Effector memory CD8-positive, alpha-beta T cell (primary cell): ENCODE measurements around the gene FHIT.

ENCODE experiments used
- ATAC-seq: fragments of 150-1000 bp; cut with Tn5 transposase; replicated peaks from 2 replicates; pipeline ENCODE4 v1.10.0; 2021; ENCODE audit warnings: mild to moderate bottlenecking, moderate library complexity
- DNase-seq, 3 experiments: peaks; one replicate each; pipeline ENCODE4 v3.0.0; 2021
- H3K27ac Mint-ChIP-seq, 2 donors: one replicate each; pipeline ENCODE4 v1.8.0; 2022; ENCODE audit warnings: mild to moderate bottlenecking in 2 of 2, mixed read lengths in 2 of 2, moderate library complexity in 2 of 2
- H3K27me3 Mint-ChIP-seq, 2 donors: one replicate each; pipeline ENCODE4 v1.8.0; 2022; ENCODE audit warnings: mixed read lengths in 2 of 2
- H3K36me3 Mint-ChIP-seq: one replicate; pipeline ENCODE4 v1.8.0; 2022; ENCODE audit warnings: mild to moderate bottlenecking, moderate library complexity, mixed read lengths; ENCODE audit not compliant: insufficient read depth
- H3K4me1 Mint-ChIP-seq, 2 donors: one replicate each; pipeline ENCODE4 v1.8.0; 2022; ENCODE audit warnings: low read depth in 2 of 2, mixed read lengths in 2 of 2
- H3K4me3 Mint-ChIP-seq, 2 donors: one replicate each; pipeline ENCODE4 v1.8.0; 2022; ENCODE audit warnings: mild to moderate bottlenecking in 2 of 2, mixed read lengths in 2 of 2, moderate library complexity in 2 of 2
- H3K9me3 Mint-ChIP-seq, 2 donors: one replicate each; pipeline ENCODE4 v1.8.0; 2022; ENCODE audit warnings: mixed read lengths in 2 of 2

Gene FHIT

GRCh38 chr3:59919586-59919985 lies 1331.7 kb downstream of the FHIT start:
- Mint-ChIP-seq H3K9me3 (no peaks in the 10 kb centered on the region), H3K27ac (no peak overlapping the region), H3K4me1 (peaks cover 4 to 10% of the 10 kb centered on the region in 2 donors), H3K4me3 (no peak overlapping the region), H3K36me3 (no peaks in the 10 kb centered on the region), H3K27me3 (no peaks in the 10 kb centered on the region)
- no peak for DNase-seq
- ATAC-seq = no peak

- DNase-seq = no peak
- H3K27me3 Mint-ChIP-seq = no peaks in the 10 kb centered on the region
- ATAC-seq = no peak
- H3K27ac Mint-ChIP-seq = no peak overlapping the region
- peaks cover 4 to 8% of the 10 kb centered on the region in 2 donors for H3K4me1 Mint-ChIP-seq
- no peaks in the 10 kb centered on the region for H3K36me3 Mint-ChIP-seq
- H3K4me3 Mint-ChIP-seq = no peak overlapping the region
- no peaks in the 10 kb centered on the region for H3K9me3 Mint-ChIP-seq
These were observed 1337.0 kb downstream of the FHIT start for GRCh38 chr3:59914251-59914650.

GRCh38 chr3:59913645-59914044 lies 1337.6 kb downstream of the FHIT start:
- Mint-ChIP-seq H3K4me3 (no peak overlapping the region), H3K27me3 (no peaks in the 10 kb centered on the region), H3K4me1 (peaks cover 1 to 4% of the 10 kb centered on the region in 2 donors), H3K36me3 (no peaks in the 10 kb centered on the region), H3K27ac (no peak overlapping the region), H3K9me3 (no peaks in the 10 kb centered on the region)
- no peak for DNase-seq
- ATAC-seq = no peak

GRCh38 chr3:59908701-59909100 lies 1342.6 kb downstream of the FHIT start:
- Mint-ChIP-seq H3K27me3 (no peaks in the 10 kb centered on the region), H3K4me1 (no peaks in the 10 kb centered on the region), H3K9me3 (no peaks in the 10 kb centered on the region), H3K36me3 (no peaks in the 10 kb centered on the region), H3K27ac (no peak overlapping the region), H3K4me3 (no peak overlapping the region)
- ATAC-seq = no peak
- DNase-seq = no peak

GRCh38 chr3:59908280-59908679 lies 1343.0 kb downstream of the FHIT start:
- ATAC-seq (no peak), DNase-seq (no peak)
- Mint-ChIP-seq H3K4me1 (no peaks in the 10 kb centered on the region), H3K27me3 (no peaks in the 10 kb centered on the region), H3K9me3 (no peaks in the 10 kb centered on the region), H3K36me3 (no peaks in the 10 kb centered on the region), H3K4me3 (no peak overlapping the region), H3K27ac (no peak overlapping the region)

- no peak overlapping the region for H3K27ac Mint-ChIP-seq
- H3K4me3 Mint-ChIP-seq = no peak overlapping the region
- no peaks in the 10 kb centered on the region for H3K36me3 Mint-ChIP-seq
- DNase-seq = no peak
- no peak for ATAC-seq
- H3K27me3 Mint-ChIP-seq = no peaks in the 10 kb centered on the region
- no peaks in the 10 kb centered on the region for H3K9me3 Mint-ChIP-seq
- no peaks in the 10 kb centered on the region for H3K4me1 Mint-ChIP-seq
These were observed 1347.0 kb downstream of the FHIT start for GRCh38 chr3:59904296-59904695.

GRCh38 chr3:59899061-59899460 lies 1352.2 kb downstream of the FHIT start:
- Mint-ChIP-seq H3K27me3 (no peaks in the 10 kb centered on the region), H3K36me3 (no peaks in the 10 kb centered on the region), H3K9me3 (no peaks in the 10 kb centered on the region), H3K4me3 (no peak overlapping the region), H3K27ac (peak overlapping the region in 1 of 2 donors; percentile 18), H3K4me1 (peaks cover 4 to 5% of the 10 kb centered on the region in 2 donors)
- DNase-seq (no peak), ATAC-seq (no peak)

- DNase-seq (no peak), ATAC-seq (no peak)
- no peak overlapping the region for H3K4me3 Mint-ChIP-seq
- no peak overlapping the region for H3K27ac Mint-ChIP-seq
- peaks cover 4 to 5% of the 10 kb centered on the region in 2 donors for H3K4me1 Mint-ChIP-seq
- H3K9me3 Mint-ChIP-seq = no peaks in the 10 kb centered on the region
- H3K36me3 Mint-ChIP-seq = no peaks in the 10 kb centered on the region
- peaks cover 0 to 6% of the 10 kb centered on the region in 2 donors for H3K27me3 Mint-ChIP-seq
These were observed 1355.3 kb downstream of the FHIT start for GRCh38 chr3:59895972-59896371.

- no peak overlapping the region for H3K4me3 Mint-ChIP-seq
- H3K9me3 Mint-ChIP-seq = no peaks in the 10 kb centered on the region
- no peak overlapping the region for H3K27ac Mint-ChIP-seq
- no peaks in the 10 kb centered on the region for H3K36me3 Mint-ChIP-seq
- DNase-seq = no peak
- peaks cover 0 to 9% of the 10 kb centered on the region in 2 donors for H3K27me3 Mint-ChIP-seq
- peaks cover 4 to 5% of the 10 kb centered on the region in 2 donors for H3K4me1 Mint-ChIP-seq
- ATAC-seq = no peak
These were observed 1356.7 kb downstream of the FHIT start for GRCh38 chr3:59894425-59895121.

GRCh38 chr3:59890639-59891038 lies 1360.6 kb downstream of the FHIT start:
- no peaks in the 10 kb centered on the region for H3K9me3 Mint-ChIP-seq
- H3K4me1 Mint-ChIP-seq = peaks cover 3 to 10% of the 10 kb centered on the region in 2 donors
- H3K36me3 Mint-ChIP-seq = no peaks in the 10 kb centered on the region
- H3K27ac Mint-ChIP-seq = no peak overlapping the region
- H3K27me3 Mint-ChIP-seq = peaks cover 0 to 9% of the 10 kb centered on the region in 2 donors
- ATAC-seq = no peak
- no peak for DNase-seq
- no peak overlapping the region for H3K4me3 Mint-ChIP-seq

- Mint-ChIP-seq H3K36me3 (no peaks in the 10 kb centered on the region), H3K27me3 (peaks cover 0 to 9% of the 10 kb centered on the region in 2 donors), H3K27ac (peak overlapping the region in 1 of 2 donors; percentile 45), H3K4me3 (no peak overlapping the region), H3K9me3 (no peaks in the 10 kb centered on the region), H3K4me1 (peaks cover 7 to 11% of the 10 kb centered on the region in 2 donors)
- ATAC-seq (no peak), DNase-seq (no peak)
These were observed 1364.5 kb downstream of the FHIT start for GRCh38 chr3:59886790-59887189.

- DNase-seq (no peak), ATAC-seq (no peak)
- Mint-ChIP-seq H3K4me3 (no peak overlapping the region), H3K36me3 (no peaks in the 10 kb centered on the region), H3K4me1 (peaks cover 7 to 11% of the 10 kb centered on the region in 2 donors), H3K9me3 (no peaks in the 10 kb centered on the region), H3K27ac (peak overlapping the region; percentile 7 to 45), H3K27me3 (peaks cover 0 to 2% of the 10 kb centered on the region in 2 donors)
These were observed 1365.3 kb downstream of the FHIT start for GRCh38 chr3:59885899-59886400.

- Mint-ChIP-seq H3K4me1 (peaks cover 9 to 11% of the 10 kb centered on the region in 2 donors), H3K9me3 (peaks cover 0 to 2% of the 10 kb centered on the region in 2 donors), H3K27ac (peak overlapping the region in 1 of 2 donors; percentile 25)
These were observed 1366.2 kb downstream of the FHIT start for GRCh38 chr3:59885101-59885500.

GRCh38 chr3:59884409-59884808 lies 1366.8 kb downstream of the FHIT start:
- Mint-ChIP-seq H3K4me3 (no peak overlapping the region), H3K9me3 (peaks cover 0 to 2% of the 10 kb centered on the region in 2 donors), H3K27ac (no peak overlapping the region), H3K4me1 (peaks cover 11% of the 10 kb centered on the region in 2 donors), H3K27me3 (peaks cover 5 to 9% of the 10 kb centered on the region in 2 donors), H3K36me3 (no peaks in the 10 kb centered on the region)
- ATAC-seq = no peak
- DNase-seq = no peak

More at GRCh38 chr3:59885101-59885500, 1366.2 kb downstream of the FHIT start:
- Mint-ChIP-seq H3K27me3 (peaks cover 3 to 5% of the 10 kb centered on the region in 2 donors), H3K4me3 (no peak overlapping the region), H3K36me3 (no peaks in the 10 kb centered on the region)
- DNase-seq = no peak
- ATAC-seq = no peak
